K562 (cell line): ENCODE results near the gene ANXA2. TPM values are rescaled to one million over a fixed set of nuclear protein-coding genes. Genes with fewer than 3 reads are reported as not detected.

Experiments
- KAT8 ChIP-seq: fragments of 450-650 bp; IDR thresholded peaks from 2 replicates; pipeline ENCODE4 v1.6.1; 2016; ENCODE audit warnings: low read depth, mild to moderate bottlenecking
- SPI1 ChIP-seq: IDR thresholded peaks from 2 replicates; pipeline ENCODE4 v1.6.1; 2011; ENCODE audit warnings: low read depth, low read length, control low read depth, borderline replicate concordance
- ZFPM2 ChIP-seq: fragments of 250-450 bp; sonication (Bioruptor Pico); IDR thresholded peaks from 2 replicates; pipeline ENCODE4 v1.5.1; 2022; ENCODE audit warnings: mild to moderate bottlenecking
- ZNF830 ChIP-seq: fragments of 250-450 bp; sonication (Bioruptor Pico); IDR thresholded peaks from 2 replicates; pipeline ENCODE4 v1.5.0; 2021; ENCODE audit warnings: mild to moderate bottlenecking
- polyA plus RNA-seq, 8 experiments: library from polyadenylated mRNA; depleted of rRNA in 4 of 8; stranded (reverse) in 5 of 8; unstranded in 3 of 8; fragments of >200 nt; fragmentation: Nextera tagmentation in 2 of 8; fragmentation: Illumina TruSeq in 1 of 8; extraction: Ambion mirVana in 2 of 8; extraction: Trizol in 1 of 8; gene quantifications; 2 replicates each; pipeline versions ENCODE4 v1.2.1 to v1.2.3, GENCODE V29; 2011 to 2014; ENCODE audit warnings: inconsistent platforms in 1 of 8, missing spikeins in 1 of 8
- total RNA-seq, 7 experiments: library from RNA; depleted of rRNA in 6 of 7; stranded (reverse); fragments of >200 nt in 6 of 7; fragmentation: Illumina TruSeq in 2 of 7; extraction: Trizol in 2 of 7; gene quantifications; 2 replicates each; pipeline versions ENCODE4 v1.2.1 to v1.2.3, GENCODE V29; 2011 to 2021; ENCODE audit warnings: low replicate concordance in 1 of 7
- TF ChIP-seq, protein P1 (sequence below): fragments of 250-450 bp; sonication (Bioruptor Pico); IDR thresholded peaks from 2 replicates; pipeline ENCODE4 v1.8.0; 2022; ENCODE audit warnings: inconsistent platforms
- TF ChIP-seq, protein P2 (sequence below): fragments of 200-800 bp; sonication (Bioruptor generic); IDR thresholded peaks from 2 replicates; pipeline ENCODE4 v1.6.1; 2016; ENCODE audit warnings: missing genetic modification characterization, missing compliant biosample characterization
- TF ChIP-seq, protein P3 (sequence below): fragments of 450-650 bp; IDR thresholded peaks from 2 replicates; pipeline ENCODE4 v1.6.1; 2014; ENCODE audit warnings: low read depth, mild to moderate bottlenecking, moderate library complexity, borderline replicate concordance

The ANXA2 gene
- total and polyA plus RNA-seq, 9 of the 15 experiments (the other 6 are each of a cell fraction or from before 2014, with no cell fraction given): 301 to 1,102 (median 452) TPM

DNA sequence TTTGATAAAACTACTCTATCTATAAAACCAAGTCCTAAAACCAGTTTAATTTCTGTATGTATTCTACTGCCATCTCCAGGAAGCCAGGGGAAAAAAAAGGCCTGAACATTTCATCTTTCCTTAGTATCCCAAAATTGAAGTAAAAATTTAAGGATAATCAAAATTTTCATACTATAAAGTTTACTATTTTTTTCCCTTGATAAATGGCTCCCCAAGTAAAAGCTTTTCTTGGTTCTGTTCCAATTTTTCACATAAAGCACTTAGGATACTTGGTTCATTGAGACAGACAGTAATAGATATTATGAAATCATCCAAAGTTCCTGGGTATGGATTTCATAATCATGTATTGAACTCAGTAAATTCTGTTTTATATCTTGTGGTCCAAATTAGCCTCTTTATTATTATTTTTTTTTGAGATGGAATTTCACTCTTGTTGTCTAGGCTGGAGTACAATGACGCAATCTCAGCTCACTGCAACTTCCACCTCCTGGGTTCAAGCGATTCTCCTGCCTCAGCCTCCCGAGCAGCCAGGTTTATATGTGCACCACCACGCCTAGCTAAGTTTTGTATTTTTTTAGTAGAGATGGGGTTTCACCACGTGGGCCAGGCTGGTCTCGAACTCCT, 46.6 kb upstream of the ANXA2 start (continued):
- TF ChIP-seq, protein P1, sequence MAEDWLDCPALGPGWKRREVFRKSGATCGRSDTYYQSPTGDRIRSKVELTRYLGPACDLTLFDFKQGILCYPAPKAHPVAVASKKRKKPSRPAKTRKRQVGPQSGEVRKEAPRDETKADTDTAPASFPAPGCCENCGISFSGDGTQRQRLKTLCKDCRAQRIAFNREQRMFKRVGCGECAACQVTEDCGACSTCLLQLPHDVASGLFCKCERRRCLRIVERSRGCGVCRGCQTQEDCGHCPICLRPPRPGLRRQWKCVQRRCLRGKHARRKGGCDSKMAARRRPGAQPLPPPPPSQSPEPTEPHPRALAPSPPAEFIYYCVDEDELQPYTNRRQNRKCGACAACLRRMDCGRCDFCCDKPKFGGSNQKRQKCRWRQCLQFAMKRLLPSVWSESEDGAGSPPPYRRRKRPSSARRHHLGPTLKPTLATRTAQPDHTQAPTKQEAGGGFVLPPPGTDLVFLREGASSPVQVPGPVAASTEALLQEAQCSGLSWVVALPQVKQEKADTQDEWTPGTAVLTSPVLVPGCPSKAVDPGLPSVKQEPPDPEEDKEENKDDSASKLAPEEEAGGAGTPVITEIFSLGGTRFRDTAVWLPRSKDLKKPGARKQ (CRISPR knock-in tag): no peak
- no peak for TF ChIP-seq SPI1
- TF ChIP-seq, protein P2, sequence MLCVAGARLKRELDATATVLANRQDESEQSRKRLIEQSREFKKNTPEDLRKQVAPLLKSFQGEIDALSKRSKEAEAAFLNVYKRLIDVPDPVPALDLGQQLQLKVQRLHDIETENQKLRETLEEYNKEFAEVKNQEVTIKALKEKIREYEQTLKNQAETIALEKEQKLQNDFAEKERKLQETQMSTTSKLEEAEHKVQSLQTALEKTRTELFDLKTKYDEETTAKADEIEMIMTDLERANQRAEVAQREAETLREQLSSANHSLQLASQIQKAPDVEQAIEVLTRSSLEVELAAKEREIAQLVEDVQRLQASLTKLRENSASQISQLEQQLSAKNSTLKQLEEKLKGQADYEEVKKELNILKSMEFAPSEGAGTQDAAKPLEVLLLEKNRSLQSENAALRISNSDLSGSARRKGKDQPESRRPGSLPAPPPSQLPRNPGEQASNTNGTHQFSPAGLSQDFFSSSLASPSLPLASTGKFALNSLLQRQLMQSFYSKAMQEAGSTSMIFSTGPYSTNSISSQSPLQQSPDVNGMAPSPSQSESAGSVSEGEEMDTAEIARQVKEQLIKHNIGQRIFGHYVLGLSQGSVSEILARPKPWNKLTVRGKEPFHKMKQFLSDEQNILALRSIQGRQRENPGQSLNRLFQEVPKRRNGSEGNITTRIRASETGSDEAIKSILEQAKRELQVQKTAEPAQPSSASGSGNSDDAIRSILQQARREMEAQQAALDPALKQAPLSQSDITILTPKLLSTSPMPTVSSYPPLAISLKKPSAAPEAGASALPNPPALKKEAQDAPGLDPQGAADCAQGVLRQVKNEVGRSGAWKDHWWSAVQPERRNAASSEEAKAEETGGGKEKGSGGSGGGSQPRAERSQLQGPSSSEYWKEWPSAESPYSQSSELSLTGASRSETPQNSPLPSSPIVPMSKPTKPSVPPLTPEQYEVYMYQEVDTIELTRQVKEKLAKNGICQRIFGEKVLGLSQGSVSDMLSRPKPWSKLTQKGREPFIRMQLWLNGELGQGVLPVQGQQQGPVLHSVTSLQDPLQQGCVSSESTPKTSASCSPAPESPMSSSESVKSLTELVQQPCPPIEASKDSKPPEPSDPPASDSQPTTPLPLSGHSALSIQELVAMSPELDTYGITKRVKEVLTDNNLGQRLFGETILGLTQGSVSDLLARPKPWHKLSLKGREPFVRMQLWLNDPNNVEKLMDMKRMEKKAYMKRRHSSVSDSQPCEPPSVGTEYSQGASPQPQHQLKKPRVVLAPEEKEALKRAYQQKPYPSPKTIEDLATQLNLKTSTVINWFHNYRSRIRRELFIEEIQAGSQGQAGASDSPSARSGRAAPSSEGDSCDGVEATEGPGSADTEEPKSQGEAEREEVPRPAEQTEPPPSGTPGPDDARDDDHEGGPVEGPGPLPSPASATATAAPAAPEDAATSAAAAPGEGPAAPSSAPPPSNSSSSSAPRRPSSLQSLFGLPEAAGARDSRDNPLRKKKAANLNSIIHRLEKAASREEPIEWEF (CRISPR knock-in tag): no peak
- no peak for TF ChIP-seq ZFPM2
- TF ChIP-seq, protein P3, sequence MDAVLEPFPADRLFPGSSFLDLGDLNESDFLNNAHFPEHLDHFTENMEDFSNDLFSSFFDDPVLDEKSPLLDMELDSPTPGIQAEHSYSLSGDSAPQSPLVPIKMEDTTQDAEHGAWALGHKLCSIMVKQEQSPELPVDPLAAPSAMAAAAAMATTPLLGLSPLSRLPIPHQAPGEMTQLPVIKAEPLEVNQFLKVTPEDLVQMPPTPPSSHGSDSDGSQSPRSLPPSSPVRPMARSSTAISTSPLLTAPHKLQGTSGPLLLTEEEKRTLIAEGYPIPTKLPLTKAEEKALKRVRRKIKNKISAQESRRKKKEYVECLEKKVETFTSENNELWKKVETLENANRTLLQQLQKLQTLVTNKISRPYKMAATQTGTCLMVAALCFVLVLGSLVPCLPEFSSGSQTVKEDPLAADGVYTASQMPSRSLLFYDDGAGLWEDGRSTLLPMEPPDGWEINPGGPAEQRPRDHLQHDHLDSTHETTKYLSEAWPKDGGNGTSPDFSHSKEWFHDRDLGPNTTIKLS: no peak
- TF ChIP-seq KAT8: no peak
- TF ChIP-seq ZNF830: no peak
